ENCODE results near the gene CCDC88C.

The CCDC88C gene

GRCh38 chr14:91365552-91365951 is 52.1 kb downstream of the CCDC88C start:
- no peak for DNase-seq (ENCODE audit: extremely low read depth, low read depth)
- TF ChIP-seq, protein P1, sequence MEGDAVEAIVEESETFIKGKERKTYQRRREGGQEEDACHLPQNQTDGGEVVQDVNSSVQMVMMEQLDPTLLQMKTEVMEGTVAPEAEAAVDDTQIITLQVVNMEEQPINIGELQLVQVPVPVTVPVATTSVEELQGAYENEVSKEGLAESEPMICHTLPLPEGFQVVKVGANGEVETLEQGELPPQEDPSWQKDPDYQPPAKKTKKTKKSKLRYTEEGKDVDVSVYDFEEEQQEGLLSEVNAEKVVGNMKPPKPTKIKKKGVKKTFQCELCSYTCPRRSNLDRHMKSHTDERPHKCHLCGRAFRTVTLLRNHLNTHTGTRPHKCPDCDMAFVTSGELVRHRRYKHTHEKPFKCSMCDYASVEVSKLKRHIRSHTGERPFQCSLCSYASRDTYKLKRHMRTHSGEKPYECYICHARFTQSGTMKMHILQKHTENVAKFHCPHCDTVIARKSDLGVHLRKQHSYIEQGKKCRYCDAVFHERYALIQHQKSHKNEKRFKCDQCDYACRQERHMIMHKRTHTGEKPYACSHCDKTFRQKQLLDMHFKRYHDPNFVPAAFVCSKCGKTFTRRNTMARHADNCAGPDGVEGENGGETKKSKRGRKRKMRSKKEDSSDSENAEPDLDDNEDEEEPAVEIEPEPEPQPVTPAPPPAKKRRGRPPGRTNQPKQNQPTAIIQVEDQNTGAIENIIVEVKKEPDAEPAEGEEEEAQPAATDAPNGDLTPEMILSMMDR (IDR thresholded peaks at IDR 0.05; ENCODE audit: low read depth, low read length, missing control alignments) = no peak

DNA sequence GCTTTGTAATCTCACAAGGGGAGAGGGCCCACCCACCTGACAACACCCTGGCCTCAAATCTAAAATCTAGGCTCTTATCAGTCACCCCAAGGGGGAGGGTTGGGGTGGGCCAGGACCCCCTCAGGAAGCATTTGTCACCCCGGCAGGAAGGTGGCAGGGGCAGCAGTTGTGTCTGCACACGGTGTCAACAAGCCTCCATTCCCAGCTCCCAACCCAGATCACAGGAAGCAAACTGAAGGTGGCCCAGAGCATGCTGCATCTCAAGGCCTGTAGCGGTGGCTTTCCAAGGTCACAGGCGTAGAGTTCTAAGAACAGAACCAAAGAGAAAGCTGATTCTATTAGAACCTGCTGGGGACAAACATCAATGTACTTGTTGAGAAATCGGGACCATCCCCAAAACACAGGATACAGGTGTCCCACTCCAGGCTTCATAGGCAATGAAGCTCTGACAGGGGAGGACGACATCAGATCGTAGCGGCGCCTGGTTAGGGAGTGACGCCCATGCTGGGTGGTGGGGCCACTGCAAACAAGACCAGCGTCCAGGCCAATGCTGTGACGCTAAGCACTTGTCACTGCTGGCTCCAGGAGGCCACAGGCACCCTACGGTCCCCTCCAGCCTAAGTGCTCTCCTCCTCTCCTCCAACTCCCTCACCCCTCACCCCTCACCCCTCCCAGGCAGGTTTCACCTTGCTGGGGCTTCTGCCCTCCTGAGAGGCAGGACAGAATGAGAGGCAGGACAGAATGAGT is 52.9 kb downstream of the CCDC88C start:
- H3K4me3 ChIP-seq (replicated peaks; ENCODE audit: low read depth, low read length) = no peak overlapping the region
- no peak for DNase-seq (ENCODE audit: extremely low read depth, low read depth)
- TF ChIP-seq, protein P1 (IDR thresholded peaks at IDR 0.05; ENCODE audit: low read depth, low read length, missing control alignments) = no peak

More at GRCh38 chr14:91365552-91365951, 52.1 kb downstream of the CCDC88C start:
- H3K4me3 ChIP-seq (replicated peaks; ENCODE audit: low read depth, low read length) = no peak overlapping the region

- no peak for DNase-seq (ENCODE audit: extremely low read depth, low read depth)
- no peak overlapping the region for H3K4me3 ChIP-seq (replicated peaks; ENCODE audit: low read depth, low read length)
- TF ChIP-seq, protein P1 (IDR thresholded peaks at IDR 0.05; ENCODE audit: low read depth, low read length, missing control alignments) = no peak
These were observed 53.7 kb downstream of the CCDC88C start for GRCh38 chr14:91363776-91364523.

DNA sequence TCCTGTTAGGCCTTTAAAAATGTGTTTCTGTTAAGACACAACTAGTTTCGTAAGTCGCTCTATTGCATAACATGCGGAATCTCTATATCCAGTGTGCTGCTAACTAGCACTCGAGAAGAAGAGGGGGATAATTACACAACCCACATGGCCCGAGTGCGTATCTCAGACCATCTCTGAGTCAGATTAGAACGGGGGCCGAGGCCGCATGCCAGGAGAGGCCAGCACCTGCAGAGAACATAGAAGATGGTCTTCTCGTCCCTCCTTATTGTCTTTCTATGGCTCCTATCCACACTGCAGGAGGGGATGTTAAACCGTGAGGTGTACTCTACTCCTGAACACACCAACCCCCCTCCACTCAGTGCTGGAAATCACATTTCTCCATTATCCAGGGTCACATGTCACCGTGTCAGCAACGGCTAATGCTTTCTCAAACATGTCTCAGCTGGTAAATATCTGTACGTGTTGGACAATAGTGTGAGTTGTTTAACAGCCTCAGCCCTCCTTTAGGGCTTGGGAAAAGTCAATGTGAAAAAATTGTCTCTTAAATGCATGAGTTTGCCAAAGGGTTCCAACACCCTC is 56.3 kb downstream of the CCDC88C start:
- TF ChIP-seq, protein P1 (IDR thresholded peaks at IDR 0.05; ENCODE audit: low read depth, low read length, missing control alignments) = no peak
- DNase-seq (ENCODE audit: extremely low read depth, low read depth) = no peak
- no peak overlapping the region for H3K4me3 ChIP-seq (replicated peaks; ENCODE audit: low read depth, low read length)

DNA sequence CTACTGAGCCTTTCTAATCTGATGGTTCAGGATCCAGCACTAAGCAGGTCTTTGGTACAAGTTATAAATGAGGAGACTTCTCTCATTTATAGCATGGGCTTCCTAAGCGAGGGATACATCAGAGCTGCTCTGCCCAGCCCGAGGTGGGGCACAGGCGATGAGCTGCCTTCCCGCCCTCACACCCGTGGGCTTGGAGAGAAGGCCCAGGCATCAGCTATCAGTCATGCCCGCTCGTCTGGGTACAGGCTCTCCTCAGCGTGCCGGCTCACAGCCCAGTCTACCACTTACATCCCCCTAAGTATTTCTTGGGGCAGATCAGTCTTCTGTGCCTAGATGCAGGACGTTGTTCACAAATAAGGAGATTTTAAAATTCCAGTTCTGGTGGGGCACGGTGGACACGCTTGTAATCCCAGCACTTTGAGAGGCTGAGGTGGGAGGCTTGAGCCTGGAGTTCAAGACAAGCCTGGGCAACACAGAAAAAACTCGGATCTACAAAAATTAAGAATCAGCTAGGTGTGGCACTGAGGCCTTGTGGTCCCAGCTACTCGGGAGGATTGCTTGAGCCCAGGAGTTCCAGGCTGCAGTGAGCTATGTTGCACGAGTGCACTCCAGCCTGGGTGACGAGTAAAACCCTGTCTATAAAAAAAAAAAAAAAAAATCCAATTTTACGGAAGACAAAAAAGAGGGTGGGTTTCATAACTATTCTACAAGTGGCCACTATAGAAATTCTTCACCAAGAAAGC is 57.0 kb downstream of the CCDC88C start:
- no peak for DNase-seq (ENCODE audit: extremely low read depth, low read depth)
- no peak overlapping the region for H3K4me3 ChIP-seq (replicated peaks; ENCODE audit: low read depth, low read length)
- TF ChIP-seq, protein P1 (IDR thresholded peaks at IDR 0.05; ENCODE audit: low read depth, low read length, missing control alignments) = no peak

GRCh38 chr14:91358654-91359220 is 58.9 kb downstream of the CCDC88C start:
- TF ChIP-seq, protein P1 (IDR thresholded peaks at IDR 0.05; ENCODE audit: low read depth, low read length, missing control alignments) = no peak
- no peak for DNase-seq (ENCODE audit: extremely low read depth, low read depth)
- H3K4me3 ChIP-seq (replicated peaks; ENCODE audit: low read depth, low read length) = no peak overlapping the region
